Measurements from ENCODE around the gene PANK4.

DNA sequence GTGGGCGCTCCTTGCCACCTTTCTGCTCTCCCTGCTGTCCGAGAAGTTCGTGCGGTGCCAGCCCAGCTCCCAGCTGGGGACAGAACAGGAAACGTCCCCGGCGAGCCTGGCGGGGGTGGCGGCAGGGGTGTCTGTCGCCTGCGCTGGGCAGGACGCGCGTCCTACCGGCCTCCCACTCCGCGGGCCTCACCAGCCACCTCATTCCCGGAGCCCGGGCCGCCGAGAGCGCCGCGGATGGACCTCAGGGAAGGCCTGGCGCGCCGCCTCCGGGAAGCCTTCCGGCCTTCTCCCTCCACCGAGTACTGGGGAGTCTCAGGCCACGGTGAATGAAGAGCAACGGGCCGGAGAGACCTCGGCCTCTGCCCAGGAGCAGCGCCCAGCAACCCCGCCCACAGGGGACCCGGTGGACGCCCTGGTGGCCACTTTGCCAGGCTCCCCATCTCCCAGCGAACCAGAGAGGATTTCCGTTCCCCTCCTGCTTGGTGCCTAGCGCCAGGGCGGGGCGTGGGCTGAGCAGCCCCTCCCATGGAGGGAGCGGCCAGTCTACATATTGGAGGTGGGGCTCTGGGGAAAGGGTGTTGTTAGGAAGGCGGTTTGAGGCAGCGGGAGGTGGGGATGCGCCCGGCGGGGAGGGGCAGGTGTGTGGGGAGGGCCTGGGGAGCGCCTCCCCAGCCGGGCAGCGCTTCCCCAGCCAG lies 20.3 kb upstream of the PANK4 start:
- TF ChIP-seq, protein P1, sequence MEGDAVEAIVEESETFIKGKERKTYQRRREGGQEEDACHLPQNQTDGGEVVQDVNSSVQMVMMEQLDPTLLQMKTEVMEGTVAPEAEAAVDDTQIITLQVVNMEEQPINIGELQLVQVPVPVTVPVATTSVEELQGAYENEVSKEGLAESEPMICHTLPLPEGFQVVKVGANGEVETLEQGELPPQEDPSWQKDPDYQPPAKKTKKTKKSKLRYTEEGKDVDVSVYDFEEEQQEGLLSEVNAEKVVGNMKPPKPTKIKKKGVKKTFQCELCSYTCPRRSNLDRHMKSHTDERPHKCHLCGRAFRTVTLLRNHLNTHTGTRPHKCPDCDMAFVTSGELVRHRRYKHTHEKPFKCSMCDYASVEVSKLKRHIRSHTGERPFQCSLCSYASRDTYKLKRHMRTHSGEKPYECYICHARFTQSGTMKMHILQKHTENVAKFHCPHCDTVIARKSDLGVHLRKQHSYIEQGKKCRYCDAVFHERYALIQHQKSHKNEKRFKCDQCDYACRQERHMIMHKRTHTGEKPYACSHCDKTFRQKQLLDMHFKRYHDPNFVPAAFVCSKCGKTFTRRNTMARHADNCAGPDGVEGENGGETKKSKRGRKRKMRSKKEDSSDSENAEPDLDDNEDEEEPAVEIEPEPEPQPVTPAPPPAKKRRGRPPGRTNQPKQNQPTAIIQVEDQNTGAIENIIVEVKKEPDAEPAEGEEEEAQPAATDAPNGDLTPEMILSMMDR (IDR thresholded peaks at IDR 0.05): peak in 5 of 6 experiments; percentile 3 to 36 (median 33)
- peak; percentile 30 to 73 for TF ChIP-seq POLR2A (IDR thresholded peaks at IDR 0.05)

Measured in Peyer's patch (tissue), 4 donors.